Lower leg skin (tissue), 3 donors: ENCODE measurements around the gene GPS1.

Experiments
- POLR2A ChIP-seq, 2 donors: fragments of 450-650 bp; IDR thresholded peaks; one replicate each; pipeline ENCODE4 v1.6.1; 2016 to 2017; ENCODE audit warnings: antibody characterized with exemption in 2 of 2, mild to moderate bottlenecking in 1 of 2, moderate library complexity in 1 of 2
- TF ChIP-seq, protein P1 (sequence below), 3 donors: fragments of 450-650 bp; IDR thresholded peaks; one replicate each; pipeline ENCODE4 v1.5.1; 2016; ENCODE audit warnings: antibody characterized with exemption in 3 of 3, mild to moderate bottlenecking in 3 of 3, moderate library complexity in 2 of 3

- TF ChIP-seq, protein P1, sequence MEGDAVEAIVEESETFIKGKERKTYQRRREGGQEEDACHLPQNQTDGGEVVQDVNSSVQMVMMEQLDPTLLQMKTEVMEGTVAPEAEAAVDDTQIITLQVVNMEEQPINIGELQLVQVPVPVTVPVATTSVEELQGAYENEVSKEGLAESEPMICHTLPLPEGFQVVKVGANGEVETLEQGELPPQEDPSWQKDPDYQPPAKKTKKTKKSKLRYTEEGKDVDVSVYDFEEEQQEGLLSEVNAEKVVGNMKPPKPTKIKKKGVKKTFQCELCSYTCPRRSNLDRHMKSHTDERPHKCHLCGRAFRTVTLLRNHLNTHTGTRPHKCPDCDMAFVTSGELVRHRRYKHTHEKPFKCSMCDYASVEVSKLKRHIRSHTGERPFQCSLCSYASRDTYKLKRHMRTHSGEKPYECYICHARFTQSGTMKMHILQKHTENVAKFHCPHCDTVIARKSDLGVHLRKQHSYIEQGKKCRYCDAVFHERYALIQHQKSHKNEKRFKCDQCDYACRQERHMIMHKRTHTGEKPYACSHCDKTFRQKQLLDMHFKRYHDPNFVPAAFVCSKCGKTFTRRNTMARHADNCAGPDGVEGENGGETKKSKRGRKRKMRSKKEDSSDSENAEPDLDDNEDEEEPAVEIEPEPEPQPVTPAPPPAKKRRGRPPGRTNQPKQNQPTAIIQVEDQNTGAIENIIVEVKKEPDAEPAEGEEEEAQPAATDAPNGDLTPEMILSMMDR (IDR thresholded peaks at IDR 0.05) = no peak
- no peak for TF ChIP-seq POLR2A (IDR thresholded peaks at IDR 0.05)
These were observed 35.5 kb downstream of the GPS1 start for GRCh38 chr17:82086941-82087906.
